Stimulated activated CD8-positive, alpha-beta memory T cell treated with anti-CD3 and anti-CD28 coated beads, Interleukin-15, amount 100 ng/mL, for 48 hours (primary cell): ENCODE measurements around the gene ALG14.
"Not testable (repeated sequence)": the region's sequence is repeated elsewhere in the genome, so short reads cannot be mapped to it uniquely, and the experiment has no call there.

Source experiments
- DNase-seq, 2 donors: peaks; one replicate each; pipeline ENCODE4 v3.0.0-alpha.2; 2020; ENCODE audit warnings: low read depth in 2 of 2

The ALG14 gene

GRCh38 chr1:95086949-95087533 lies 14.3 kb upstream of the ALG14 start:
- DNase-seq, result no peak

DNA sequence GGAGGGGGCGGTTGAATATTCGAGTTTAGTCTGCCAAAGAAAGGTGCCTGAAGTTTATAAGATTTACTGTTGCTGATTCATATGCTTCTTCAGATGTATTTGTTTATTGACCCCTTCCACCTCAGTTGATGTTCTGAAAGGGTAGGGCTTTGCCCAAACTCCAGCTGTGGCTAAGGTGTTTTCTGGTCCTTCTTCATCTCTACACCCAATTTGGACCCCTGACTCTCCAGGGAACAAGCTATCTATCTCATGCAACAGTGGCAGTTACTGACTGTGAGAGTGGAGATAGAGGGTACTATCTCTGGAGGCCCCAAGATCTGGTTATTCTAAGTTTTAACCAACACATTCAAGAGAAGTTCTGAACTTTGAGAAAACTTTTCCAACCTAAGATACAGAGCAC lies 12.6 kb upstream of the ALG14 start:
- no peak for DNase-seq

DNA sequence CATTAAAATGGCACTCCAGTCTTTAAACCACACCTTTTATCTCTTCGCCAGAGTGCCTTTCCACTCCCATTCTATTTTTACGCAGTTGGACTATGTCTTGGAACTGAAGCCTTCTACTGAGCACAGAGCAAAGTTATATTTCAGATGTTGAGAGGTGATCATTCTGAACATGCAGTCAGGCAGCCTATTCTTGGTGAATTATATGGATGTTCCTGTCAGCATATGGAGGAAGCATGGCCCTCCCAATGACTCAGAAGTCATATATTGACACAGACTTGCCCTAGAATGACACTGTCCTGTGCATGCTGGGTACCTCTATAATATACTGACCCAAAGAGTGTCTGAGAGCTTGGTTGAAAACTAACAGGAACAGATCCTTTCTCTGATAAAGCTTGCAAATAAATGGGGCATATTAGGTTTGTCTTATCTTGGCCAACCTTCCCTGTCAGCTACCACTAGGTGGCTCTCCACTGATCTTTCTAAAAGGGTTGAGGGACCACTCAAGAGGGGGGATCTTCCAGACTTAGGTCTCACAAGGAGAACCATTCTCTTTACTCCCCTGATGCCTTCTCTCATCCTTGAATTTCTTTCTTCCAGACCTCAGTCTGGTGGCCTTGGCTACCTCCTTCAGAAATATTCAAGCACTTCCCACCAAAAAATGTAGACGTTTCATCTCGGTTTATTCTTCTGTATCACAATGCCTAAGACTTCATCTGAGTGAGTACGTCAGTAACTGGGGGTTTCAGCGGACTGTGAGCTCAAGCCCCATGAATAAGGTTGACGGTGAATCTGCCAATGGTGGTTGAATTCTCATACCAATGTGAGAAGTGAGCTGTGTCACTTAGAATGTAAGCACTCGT lies 11.8 kb upstream of the ALG14 start:
- DNase-seq, result no peak

- no peak for DNase-seq
These were observed 8.1 kb upstream of the ALG14 start for GRCh38 chr1:95080879-95081278.

DNA sequence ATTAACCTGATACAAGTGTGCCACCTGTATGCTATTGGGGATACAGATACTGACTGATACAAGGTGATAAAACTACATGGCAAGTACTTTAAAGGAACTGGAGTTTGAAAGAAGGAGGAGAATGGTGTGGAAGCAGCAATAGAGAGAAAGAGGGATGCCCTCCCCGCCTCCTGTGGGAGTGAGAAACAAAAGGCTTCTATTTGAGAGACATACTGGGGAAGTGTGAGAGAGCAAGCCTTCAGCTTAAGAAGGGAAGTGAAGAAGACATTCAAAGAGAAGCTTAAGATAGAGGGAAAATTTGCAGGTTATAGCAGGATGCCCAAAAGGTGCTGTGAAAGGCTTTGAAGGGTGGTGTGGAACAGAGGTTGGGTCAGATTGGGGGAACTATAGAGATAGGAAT lies 7.7 kb upstream of the ALG14 start:
- no peak for DNase-seq

- DNase-seq, result no peak
These were observed 3.3 kb upstream of the ALG14 start for GRCh38 chr1:95076034-95076433.

GRCh38 chr1:95073446-95073845 lies 695 bp upstream of the ALG14 start:
- DNase-seq, result no peak

DNA sequence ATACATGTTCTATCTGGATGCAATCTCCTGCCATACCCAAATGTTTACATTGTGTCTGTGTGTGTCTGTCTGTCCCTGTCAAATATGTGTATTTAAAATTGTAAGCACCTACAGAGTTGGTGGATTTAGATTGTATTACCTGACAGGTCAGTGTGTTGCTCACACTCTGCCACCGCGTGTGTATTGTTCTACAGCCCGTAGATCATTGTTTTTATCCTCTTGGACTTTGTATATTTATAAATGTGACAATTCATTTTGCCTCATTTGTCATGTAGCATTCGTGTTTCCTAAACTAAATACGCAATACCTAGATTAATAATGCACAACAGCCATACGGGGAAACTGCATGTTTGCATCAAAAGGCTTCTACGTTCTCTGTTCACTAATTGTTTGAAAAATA lies 634 bp downstream of the ALG14 start:
- no peak for DNase-seq

- DNase-seq, result no peak
These were observed 1.2 kb downstream of the ALG14 start for GRCh38 chr1:95071539-95071938.

DNA sequence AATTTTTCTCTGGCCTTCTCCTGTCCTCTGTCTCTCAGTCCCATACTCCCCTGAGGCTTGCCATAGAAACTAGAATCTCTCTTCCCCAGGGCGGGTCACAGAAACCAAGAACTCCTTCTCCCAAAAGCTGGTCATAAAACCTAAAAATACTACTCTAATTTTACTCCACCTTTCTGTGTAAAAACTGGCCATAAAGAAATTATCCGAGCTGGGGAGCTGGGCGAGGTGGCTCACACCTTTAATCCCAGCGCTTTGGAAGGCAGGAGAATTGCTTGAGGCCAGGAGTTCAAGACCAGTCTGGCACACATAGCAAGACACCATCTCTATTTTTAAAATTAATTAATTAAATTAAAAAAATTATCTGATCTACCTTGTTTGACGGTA lies 3.0 kb downstream of the ALG14 start:
- DNase-seq, result no peak

- no peak for DNase-seq
These were observed 3.6 kb downstream of the ALG14 start for GRCh38 chr1:95068956-95069709.

DNA sequence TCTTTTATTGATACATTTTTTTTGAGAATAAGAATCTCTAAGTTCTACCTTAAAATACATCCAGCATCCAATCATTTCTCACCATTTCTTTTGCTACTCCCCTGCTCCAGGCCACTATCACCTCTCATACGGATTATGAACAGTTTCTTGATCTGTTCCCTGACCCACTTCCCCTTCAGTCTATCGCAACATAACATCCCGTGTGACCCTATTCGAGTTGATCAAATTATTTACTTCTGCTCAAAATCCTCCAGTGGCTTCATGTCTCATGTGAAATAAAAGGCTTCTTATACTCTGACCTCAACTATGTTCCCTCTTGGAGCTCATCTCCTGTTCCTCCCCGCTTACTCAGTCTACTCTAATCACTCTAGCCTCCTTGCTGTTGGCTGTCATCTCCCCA lies 5.2 kb downstream of the ALG14 start:
- no peak for DNase-seq

DNA sequence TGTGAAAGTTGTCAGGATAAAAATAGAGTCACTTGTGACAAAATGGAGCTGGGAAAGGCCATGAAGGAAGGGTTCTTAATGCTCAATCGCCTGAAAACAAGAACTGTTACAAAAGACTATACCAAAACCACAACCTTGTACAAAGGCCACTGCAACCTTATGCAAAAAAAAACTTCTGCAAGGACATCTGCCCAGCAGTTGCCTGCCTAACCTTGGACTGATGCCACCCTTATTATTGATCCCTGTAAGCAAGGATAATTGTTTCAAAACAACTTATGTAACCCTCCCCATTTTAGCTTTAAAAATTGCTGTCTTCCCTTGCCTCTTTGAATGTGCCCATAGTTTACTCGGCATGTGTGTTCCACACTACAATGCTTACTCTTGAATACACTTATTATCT lies 5.7 kb downstream of the ALG14 start:
- DNase-seq, result no peak

DNA sequence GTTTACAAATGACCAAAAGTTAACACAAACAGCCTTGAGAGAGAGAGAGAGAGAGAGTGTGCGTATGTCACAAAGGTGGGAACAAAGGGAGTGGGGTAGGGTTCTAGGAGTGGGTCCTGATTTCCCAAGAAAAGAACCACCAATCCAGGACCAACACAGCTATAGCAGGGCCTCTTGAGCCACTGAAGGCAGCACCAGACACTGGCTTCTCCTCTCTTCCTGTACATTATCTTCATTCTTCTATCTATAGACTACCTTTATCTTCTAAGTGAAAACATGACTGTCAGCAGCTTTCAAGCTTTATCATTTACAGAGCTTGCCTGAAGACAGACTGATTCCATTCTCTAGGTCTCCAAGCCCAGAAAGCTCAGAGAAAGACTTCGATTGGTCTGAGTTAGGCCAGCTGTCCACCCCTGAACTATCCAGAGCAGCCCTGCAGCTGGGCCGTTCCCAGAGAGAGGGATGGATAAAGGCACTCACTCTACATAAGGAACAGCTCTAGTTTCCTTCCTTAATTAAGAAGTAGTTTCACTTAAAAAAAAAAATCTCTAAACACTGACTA lies 11.2 kb downstream of the ALG14 start:
- DNase-seq, result no peak

- no peak for DNase-seq
These were observed 13.8 kb downstream of the ALG14 start for GRCh38 chr1:95058974-95059373.

GRCh38 chr1:95057351-95057750 lies 15.4 kb downstream of the ALG14 start:
- no peak for DNase-seq

DNA sequence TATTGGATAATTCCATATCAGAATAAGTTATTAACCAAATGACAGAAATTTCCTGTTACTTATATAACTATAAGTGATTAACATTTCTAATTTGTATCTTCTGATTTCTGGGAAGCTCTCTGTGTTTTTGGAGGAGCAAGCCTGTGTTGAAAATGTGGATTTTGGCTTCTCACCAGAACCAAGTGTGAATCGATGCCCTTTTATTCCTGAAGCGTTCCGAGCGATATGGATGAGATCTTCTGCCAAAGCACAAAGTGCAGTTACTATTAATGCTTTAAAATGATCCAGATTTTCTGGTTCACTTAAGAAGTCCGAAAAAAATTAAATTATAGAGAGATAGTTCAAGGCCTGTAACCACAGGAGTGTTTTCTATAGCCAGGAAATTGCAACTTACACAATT lies 22.8 kb downstream of the ALG14 start:
- DNase-seq, result no peak

DNA sequence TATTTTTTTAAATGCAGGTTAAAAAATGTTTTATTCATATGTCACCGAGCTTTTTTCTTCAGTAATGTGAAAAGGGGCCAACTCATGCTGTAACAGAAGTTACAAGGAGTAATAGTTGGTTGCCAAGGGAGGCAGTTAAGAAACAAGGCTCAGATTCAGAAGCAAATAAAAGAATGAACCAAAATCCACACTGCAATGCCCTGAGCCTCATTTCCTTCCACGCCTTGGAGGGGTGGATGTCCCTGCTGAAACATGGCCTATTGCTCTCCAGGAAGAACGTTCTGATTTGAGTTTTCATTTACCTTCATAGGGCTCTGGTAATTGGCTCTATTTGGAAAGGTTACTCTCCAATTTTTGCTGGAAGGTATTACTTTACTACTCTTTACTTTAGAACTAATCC lies 24.4 kb downstream of the ALG14 start:
- no peak for DNase-seq

DNA sequence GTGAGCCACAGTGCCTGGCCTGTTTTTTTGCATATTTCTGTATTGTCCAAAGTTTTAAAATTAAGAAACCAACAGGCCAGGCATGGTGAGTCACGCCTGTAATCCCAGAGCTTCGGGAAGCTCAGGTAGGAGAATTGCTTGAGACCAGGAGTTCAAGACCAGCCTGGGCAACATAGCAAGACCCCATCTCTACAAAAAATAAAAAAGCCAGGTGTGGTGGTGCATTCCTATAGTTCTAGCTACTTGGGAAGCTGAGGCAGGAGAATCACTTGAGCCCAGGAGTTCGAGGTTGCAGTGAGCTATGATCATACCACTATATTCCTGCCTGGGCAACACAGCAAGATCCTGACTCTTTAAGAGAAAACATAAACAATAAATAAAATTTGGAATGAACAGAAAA lies 25.1 kb downstream of the ALG14 start:
- not testable (repeated sequence) for DNase-seq

GRCh38 chr1:95046359-95046758 lies 26.4 kb downstream of the ALG14 start:
- DNase-seq, result no peak

- DNase-seq, result peak; percentile 45 to 56
These were observed 29.4 kb downstream of the ALG14 start for GRCh38 chr1:95043141-95043980.

GRCh38 chr1:95042286-95042685 lies 30.5 kb downstream of the ALG14 start:
- no peak for DNase-seq
